ENCODE data around the gene ABCC8.

DNA sequence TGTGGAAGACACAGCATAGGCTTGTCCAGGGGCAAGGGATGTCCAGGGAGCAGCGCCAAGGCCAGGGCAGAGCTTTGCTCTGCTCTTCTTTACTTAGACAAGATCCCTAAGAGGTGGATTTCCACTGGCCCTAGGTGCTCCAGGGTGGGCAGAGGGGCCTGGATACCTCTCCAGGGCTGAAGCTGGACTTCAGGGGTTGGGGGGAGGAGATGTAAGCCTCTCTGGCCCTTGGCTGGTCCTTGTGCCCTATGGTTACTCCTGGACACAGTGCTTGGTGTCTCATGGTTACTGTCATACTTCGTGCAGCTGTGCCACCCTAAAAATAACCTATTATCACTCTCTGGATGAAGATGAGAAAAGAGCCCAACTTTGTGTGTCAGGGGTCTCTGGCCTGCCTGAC, 75.3 kb downstream of the ABCC8 start:
- TF ChIP-seq GATA3 (IDR thresholded peaks at IDR 0.05; ENCODE audit: low read depth, low read length) (no peak), GATA2 (IDR thresholded peaks at IDR 0.05; ENCODE audit: low read depth, low read length) (no peak)
